Stimulated activated CD8-positive, alpha-beta memory T cell treated with anti-CD3 and anti-CD28 coated beads, Interleukin-4, amount 100 ng/mL, for 24 hours (primary cell): ENCODE data around the gene CPAMD8.
A peak's percentile ranks its signal among the peaks of the same experiment; 100 is the strongest.
"Not testable (repeated sequence)": the region's sequence is repeated elsewhere in the genome, so short reads cannot be mapped to it uniquely, and the experiment has no call there.

Source experiments
- DNase-seq: peaks from one replicate; pipeline ENCODE4 v3.0.0-alpha.2; 2020; ENCODE audit warnings: low read depth

The CPAMD8 gene

DNA sequence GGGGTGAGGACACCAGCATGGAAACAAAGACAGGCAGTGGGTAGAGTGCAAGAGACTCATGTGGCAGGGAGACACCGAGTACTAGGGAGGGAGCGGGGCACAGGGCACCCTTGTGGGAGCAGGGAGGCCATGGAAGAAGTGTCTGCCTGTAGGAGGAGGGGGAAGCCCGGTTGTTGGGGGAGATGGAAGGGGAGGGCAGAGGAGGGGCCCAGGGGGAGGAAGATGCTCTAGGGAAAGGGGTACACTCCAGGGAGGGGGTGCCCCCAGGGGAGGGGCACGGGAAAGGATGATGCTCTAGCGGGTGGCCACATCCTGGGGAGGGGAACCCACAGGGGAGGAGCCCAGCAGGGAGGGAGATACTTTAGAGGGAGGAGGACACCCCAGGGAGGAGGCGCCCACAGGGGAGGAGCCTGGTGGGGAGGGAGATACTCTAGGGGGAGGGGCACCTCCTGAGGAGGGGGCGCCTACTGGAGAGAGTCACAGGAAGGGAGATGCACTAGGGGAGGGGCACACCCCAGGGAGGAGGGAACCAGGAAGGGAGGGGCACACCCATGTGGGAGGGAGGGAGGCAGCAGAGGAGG lies 24.9 kb downstream of the CPAMD8 start:
- DNase-seq = peak; percentile 22

DNA sequence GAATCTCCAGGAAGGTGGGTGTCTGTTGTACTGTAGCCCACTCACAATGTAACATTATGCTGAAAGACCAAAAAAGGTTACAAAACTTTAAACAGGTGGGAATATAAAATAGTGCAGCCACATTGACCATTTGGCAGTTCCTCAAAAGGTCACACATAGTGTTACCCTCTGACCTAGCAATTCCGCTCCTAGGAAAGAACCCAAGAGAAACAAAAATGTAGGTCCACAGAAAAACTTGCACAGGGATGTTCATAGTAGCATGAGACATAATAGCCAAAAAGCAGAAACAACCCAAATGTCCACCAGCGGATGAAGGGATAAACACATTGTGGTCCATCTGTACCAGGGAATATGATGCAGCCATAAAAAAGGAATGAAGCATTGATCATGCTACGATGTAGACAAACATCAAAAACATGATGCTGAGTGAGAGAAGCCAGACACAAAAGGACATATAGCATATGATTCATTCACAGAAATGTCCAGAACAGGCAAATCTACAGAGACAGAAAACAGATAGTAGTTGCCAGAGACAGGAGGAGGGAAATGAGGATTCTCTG lies 27.9 kb downstream of the CPAMD8 start:
- DNase-seq = no peak

DNA sequence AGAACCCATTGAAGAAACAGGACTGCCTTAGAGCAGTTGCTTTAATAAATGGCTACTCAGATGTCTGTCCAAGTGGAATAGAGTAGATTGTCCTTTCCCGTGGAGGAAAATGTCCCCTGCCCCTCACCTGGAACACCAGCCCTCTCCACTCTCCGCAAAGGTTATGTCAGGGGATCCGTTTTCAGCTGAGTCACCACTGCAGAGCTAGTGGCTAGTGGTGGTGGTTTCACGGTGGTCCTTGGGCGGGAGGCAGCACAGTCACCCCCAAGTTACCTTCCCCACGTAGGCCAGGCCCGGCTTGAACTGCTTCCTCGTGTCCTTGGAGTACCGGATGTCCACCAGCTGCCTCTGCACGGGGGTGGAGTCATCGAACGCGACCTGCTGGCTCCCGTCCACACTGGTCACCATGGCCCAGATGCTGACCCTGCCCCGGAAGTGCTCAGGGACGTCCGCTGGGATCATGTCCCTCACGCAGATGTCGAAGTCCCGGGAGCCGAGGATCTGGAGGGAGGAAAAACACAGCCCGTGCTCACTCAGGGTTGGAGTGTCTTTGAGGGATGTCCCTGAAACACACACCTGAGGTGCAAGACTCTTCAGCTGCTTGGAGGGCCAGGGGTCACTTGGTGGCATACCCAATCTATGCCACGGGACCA lies 29.6 kb downstream of the CPAMD8 start:
- not testable (repeated sequence) for DNase-seq

DNA sequence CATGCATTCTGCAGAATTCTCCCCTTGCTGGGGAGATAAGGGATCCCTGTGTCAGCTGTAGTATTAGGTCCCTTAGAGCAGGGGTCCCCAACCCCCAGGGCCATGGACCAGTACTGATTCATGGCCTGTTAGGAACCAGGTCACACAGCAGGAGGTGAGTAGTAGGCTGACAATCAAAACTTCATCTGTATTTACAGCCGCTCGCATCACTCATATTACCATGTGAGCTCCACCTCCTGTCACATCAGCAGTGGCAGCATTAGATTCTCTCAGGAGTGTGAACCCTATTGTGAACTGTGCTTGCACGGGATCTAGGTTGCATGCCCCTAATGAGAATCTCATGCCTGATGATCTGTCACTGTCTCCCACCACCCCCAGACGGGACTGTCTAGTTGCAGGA lies 37.9 kb downstream of the CPAMD8 start:
- DNase-seq = no peak

DNA sequence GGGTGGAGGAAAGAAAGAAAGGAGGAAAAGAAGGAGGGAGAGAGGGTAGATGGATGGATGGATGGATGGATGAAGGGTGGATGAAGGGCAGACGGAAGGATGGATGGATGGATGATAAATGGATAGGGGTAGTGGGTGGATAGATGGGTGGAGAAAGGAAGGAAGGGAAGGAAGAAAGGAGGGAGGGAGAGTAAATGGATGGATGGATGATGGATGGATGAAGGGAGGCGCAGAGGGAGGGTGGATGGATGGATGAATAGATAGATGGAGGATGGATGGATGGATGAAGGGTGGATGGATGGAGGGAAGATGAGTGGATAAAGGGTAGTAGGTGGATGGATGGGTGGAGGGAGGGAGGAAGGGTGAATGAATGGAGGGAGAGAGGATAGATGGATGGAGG lies 41.2 kb downstream of the CPAMD8 start:
- DNase-seq = no peak

DNA sequence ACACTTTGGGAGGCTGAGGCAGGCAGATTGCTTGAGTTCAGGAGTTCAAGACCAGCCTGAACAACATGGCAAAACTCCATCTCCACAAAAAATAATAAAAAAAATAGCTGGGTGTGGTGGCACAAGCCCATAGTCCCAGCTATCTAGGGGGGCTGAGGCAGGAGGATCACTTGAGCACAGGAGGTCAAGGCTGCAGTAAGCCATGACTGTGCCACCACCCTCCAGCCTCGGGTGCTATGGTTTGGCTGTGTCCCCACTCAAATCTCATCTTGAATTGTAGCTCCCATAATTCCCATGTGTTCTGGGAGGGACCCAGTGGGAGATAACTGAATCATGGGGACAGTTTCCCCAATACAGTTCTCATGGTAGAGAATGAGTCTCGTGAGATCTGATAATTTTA lies 44.0 kb downstream of the CPAMD8 start:
- DNase-seq = not testable (repeated sequence)

DNA sequence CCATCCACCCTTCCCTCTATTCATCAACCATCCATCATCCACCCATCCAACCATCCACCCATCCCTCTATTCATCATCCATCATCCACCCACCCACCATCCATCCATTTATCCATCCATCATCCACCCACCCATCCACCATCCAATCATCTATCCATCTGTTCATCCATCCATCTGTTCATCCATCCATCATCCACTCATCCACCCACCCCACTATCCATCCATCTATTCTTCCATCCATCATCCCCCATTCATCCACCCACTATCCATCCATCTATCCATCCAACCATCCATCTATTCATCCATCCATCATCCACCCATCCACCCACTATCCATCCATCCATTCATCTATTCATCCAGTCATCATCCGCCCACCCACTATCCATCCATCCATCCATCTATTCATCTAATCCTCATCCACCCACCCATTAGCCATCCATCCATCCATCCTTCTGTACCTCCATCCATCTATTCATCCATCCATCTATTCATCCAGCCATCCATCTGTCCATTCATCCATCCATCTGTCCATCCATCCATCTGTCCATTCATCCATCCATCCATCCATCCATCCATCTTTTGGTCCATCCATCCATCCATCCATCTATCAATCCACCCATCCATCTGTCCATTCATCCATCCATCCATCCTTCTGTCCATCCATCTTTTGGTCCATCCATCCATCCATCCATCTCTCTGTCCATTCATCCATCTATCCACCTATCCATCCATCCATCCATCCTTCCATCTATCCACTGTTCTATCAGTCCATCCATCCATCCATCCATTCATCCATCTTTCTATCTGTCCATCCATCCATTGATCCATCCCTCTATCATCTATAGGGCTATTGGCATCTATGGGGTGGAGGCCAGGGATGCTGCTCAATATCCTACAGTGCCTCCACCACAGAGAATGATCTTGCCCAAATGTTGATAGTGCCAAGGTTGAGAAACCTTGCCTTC lies 47.5 kb downstream of the CPAMD8 start:
- DNase-seq = no peak

DNA sequence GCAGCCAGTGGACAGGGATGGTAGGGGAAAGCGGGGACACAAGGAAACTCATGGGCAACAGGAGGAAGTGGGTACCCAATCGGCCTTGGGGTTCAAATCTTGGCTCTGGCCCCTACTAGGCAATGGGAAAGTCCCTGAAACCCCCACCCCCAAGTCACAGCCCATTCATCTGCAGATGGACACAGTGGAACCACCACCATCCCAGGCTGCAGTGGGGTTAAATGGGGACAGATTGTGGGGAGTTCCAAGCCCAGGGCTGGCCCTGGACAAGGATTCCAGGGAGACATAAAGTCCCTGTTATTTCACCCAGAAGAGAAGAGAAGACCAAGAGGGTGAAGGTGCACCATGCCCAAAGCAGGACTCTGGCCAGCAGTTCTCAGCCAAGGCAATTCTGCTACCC lies 48.5 kb downstream of the CPAMD8 start:
- DNase-seq = no peak

DNA sequence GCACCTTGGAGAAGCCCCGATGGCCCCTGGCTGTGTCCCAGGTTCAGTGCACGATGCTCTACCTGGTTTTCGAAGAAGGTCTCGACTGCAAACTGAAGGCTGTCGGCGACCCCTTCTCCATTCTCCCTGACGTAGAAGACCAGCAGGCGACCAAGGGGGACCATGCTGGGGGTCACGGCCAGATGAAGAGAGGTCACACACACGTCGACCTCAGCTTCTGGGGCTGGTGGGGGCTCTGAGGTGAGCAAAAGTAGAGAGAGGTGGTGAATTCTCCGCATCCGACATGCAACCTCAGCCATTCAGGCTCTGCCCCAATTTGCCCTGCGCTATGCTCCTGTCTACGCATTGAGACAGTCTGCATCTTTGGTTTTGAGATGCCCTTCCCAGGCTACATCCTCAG lies 49.3 kb downstream of the CPAMD8 start:
- DNase-seq = no peak

DNA sequence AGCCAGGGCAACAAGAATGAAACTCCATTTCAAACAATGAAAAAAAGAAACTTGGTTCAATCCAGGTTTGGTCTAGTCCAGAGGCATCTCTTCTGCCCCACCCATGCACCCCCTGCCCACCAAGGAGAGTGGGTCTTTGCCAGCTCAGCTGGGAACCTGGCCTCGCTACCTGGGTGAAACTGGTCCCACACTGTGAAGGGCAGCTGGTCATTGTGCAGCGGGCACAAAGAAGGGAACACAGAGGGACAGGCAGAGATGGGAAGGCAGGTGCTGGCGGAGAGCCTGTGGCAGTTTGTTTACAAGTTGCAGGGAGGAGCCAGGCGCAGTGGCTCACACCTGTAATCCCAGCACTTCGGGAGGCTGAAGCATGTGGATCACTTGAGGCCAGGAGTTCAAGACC lies 50.2 kb downstream of the CPAMD8 start:
- no peak for DNase-seq

DNA sequence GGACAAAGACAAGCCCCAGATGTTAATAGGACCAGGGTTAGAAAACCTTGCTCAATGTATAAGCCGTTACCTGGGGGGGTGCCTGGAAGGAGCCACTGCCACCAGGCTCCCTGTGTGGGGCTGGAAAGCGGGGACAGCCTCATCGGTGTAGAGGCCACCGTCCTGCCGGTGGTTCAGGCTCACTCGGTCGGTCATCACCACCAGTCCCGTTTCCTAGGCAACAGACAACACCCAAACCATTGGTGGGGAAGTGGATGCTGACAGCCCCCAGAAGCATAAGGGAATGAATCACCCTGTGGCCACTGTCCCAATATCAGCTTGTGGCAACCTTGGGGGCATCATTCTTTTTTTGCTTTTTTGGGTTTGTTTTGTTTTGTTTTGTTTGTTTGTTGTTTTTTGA lies 55.8 kb downstream of the CPAMD8 start:
- DNase-seq = no peak

DNA sequence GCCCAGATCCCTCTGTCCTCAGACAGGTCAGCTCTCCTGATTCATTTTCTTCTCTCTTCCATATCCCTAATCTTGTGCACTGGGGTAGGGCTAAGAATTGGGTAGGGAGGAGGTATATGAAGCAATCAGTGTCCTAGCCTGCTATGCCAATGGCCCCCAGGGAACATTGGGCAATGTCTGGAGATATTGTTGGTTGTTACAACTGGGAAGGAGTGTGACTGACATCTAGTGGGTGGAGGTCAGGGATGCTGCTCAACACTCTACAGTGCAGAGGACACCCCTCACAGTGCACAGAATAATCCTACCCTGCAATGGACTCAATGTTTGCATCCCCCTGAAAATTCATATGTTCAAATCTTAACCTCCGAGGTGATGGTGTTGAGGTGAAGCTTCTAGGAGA lies 57.5 kb downstream of the CPAMD8 start:
- DNase-seq = no peak

DNA sequence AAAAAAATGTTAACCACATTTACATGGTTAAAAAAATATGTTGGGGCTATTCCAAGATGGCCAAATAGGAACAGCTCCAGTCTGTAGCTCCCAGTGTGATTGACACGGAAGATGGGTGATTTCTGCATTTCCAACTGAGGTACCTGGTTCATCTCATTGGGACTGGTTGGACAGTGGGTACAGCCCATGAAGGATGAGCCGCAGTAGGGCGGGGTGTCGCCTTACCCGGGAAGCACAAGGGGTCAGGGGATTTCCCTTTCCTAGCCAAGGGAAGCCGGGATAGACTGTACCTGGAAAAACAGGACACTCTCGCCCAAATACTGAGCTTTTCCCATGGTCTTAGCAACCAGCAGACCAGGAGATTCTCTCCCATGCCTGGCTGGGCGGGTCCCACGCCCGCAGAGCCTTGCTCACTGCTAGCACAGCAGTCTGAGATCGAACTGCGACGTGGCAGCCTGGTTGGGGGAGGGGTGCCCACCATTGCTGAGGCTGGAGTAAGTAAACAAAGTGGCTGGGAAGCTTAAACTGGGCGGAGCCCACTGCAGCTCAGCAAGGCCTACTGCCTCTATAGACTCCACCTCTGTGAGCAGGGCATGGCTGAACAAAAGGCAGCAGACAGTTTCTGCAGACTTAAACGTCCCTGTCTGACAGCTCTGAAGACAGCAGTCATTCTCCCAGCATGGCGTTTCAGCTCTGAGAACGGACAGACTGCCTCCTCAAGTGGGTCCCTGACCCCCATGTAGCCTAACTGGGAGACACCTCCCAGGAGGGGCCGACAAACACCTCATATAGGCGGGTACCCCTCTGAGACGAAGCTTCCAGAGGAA lies 65.4 kb downstream of the CPAMD8 start:
- DNase-seq = not testable (repeated sequence)

DNA sequence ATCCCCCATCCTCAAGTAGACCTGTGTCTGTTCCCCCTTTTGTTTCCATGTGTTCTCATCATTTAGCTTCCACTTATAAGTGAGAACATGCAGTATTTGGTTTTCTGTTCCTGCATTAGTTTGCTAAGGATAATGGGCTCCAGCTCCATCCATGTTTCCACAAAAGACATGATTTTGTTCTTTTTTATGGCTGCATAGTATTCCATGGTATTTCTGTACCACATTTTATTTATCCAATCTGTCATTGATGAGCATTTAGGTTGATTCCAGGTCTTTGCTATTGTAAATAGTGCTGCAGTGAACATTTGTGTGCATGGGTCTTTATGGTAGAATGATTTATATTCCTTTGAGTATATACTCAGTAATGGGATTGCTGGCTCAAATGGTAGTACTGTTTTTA lies 68.3 kb downstream of the CPAMD8 start:
- not testable (repeated sequence) for DNase-seq

DNA sequence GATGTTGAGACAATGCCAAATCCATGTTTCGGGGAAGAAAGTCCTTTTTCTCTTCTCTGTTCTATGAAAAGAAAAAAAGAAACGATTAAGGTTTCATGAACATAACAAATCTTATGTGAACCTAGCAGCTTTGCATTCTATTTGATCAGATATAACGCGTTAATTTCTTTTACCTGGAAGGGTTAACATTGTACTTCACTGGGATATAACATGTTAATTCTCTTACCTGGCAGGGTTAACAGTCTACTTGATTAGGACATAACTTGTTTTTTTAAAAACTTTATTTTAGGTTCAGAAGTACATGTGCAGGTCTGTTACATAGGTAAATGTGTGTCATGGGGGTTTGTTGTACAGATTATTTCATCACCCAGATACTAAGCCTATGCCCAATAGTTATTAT lies 68.8 kb downstream of the CPAMD8 start:
- DNase-seq = no peak

DNA sequence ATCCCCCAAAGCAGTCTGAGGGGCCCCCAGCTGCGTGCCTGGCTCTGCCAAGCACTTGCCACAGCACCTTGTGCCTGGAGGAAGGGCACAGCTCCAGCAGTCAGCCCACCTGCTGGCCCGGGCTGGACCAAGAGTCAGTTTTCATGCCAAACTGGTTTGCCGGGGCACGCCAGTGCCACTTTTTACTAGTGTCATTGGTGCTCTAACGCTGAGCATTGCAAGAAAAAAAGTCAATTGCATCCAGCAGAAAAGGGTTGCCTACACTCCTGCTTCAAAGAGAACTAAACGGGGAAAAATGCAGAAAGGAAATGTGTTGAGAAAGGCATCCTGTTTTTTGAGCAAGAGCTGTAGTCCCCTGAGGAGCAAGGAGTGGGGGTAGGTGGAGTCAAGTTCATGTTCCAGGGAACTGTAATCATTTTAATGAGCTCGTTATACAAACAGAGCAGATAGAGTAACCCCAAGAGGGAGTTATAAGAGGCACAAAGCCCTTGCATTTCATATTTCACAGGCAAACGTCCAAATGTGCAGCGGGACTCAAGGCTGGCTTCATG lies 69.4 kb downstream of the CPAMD8 start:
- DNase-seq = no peak

DNA sequence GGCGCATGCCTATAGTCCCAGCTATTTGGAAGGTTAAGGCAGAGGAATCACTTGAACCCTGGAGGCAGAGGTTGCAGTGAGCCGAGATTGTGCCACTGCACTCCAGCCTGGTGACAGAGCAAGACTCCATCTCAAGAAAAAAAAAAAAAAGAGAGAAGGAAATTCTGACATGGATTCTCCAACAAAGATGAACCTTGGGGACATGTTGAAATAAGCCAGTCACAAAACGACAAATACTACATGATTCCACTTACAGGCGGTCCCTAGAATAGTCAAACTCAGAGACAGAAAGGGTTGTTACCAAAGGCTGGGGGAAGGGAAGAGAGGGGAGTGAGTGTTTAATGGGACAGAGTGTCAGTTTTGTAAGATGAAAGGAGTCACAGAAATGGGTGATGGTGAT lies 71.4 kb downstream of the CPAMD8 start:
- no peak for DNase-seq

DNA sequence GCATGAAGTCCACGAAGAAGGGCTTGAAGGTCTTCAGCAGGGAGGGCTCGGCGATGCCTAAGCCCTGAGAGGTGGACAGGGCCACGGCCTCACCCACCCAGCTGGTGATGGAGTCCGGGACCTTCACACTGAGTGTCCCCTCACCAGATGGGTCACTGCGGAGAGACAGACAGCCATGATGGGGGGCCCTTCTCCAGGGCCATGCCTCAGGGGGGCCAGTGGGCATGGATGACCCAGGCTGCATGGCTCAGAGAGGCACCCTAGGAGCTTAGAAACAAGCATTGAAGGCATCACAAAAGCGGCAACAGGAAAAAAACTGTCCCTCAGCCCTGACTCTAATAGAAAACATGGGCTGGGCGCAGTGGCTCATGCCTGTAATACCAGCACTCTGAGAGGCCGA lies 74.6 kb downstream of the CPAMD8 start:
- DNase-seq = no peak

DNA sequence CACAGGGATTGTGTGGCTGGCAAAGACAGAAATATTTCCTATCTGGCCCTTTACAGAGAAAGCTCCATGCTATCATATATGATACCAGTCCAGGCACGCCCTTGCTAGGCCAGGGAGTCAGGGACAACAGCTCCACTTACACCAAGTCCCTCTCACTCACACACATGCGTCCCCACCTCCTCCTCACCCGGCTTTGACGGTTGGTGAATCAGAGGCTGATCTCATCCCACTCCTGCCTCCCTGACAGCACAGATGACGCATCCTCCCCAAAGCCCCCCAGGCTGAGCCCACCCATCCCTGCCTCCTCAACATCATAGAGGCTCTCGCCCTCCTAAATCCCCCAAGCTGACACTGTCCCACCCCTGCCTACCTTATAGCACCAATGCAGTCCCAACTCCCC lies 75.1 kb downstream of the CPAMD8 start:
- DNase-seq = no peak

DNA sequence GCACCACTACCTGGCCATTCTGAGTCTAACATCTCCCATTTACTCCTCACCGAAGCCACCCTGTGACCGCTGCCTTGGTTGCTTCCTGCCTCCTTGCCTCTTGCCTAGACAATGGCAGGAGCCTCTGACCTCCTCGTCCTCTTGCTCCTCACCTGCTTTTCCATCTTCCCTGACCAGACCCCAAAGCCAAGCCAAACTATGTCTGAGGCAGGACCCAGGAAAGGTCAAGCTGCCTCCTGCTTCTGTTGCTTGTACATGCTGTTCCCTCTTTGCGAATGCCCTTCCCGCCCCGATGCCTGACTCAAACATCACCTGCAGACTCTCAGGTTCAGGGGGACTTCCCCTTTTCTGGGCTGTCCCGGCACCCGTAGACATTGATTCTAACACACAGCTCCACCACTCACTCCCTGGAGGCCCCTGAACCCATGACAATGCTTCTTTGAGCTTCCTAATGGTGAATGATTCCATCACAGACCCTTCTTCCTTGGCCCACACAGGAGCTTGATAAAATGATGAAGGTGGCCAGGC lies 77.0 kb downstream of the CPAMD8 start:
- DNase-seq = no peak
